Ovary (tissue), 3 donors: ENCODE data around the gene ABTB2.

Experiments
- POLR2A ChIP-seq: fragments of 450-650 bp; IDR thresholded peaks from one replicate; pipeline ENCODE4 v1.6.1; 2017; ENCODE audit warnings: antibody characterized with exemption, mild to moderate bottlenecking, moderate library complexity
- TF ChIP-seq, protein P1 (sequence below), 3 donors: fragments of 450-650 bp in 2 of 3; fragments of 200-600 bp in 1 of 3; IDR thresholded peaks; one replicate each; pipeline versions ENCODE4 v1.5.1 to v1.8.0; 2016 to 2022; ENCODE audit warnings: antibody characterized with exemption in 3 of 3, mild to moderate bottlenecking in 1 of 3
- donor health status: DM: no; HTN: no; CAD: no.

DNA sequence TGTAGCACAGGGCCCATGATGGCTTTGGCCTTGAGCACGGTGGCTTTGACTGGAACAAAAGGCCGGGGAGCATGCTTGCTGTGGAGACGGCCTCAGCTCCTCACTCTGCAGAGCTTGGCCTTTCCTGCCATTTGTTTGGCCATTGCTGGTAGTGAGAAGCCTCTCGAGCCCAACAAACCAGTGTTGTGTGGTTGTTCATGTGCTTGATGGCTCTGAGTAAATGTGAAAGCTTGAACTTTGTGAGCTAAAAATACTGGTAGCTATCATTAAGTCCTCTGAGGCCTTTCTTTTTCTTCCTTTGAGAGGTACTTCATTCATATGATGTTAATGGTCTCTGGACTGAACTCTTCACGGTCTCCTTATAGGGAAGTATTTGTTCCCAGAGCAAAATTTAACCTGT, 212.7 kb downstream of the ABTB2 start:
- TF ChIP-seq, protein P1, sequence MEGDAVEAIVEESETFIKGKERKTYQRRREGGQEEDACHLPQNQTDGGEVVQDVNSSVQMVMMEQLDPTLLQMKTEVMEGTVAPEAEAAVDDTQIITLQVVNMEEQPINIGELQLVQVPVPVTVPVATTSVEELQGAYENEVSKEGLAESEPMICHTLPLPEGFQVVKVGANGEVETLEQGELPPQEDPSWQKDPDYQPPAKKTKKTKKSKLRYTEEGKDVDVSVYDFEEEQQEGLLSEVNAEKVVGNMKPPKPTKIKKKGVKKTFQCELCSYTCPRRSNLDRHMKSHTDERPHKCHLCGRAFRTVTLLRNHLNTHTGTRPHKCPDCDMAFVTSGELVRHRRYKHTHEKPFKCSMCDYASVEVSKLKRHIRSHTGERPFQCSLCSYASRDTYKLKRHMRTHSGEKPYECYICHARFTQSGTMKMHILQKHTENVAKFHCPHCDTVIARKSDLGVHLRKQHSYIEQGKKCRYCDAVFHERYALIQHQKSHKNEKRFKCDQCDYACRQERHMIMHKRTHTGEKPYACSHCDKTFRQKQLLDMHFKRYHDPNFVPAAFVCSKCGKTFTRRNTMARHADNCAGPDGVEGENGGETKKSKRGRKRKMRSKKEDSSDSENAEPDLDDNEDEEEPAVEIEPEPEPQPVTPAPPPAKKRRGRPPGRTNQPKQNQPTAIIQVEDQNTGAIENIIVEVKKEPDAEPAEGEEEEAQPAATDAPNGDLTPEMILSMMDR (IDR thresholded peaks at IDR 0.05): no peak
- TF ChIP-seq POLR2A: no peak
